Activated gamma-delta T cell (primary cell): ENCODE results near the gene FLAD1.

ENCODE experiments used
- DNase-seq: peaks from one replicate; lab custom pipeline; 2025; lab: John Stamatoyannopoulos, UW

Gene FLAD1

GRCh38 chr1:155016231-155016831, 33.2 kb downstream of the FLAD1 start:
- DNase-seq: no peak

- DNase-seq: peak; percentile 80
Measured at GRCh38 chr1:155017041-155017945, 34.1 kb downstream of the FLAD1 start.

GRCh38 chr1:155017946-155018316, 34.8 kb downstream of the FLAD1 start:
- DNase-seq: no peak

GRCh38 chr1:155018617-155019348, 35.6 kb downstream of the FLAD1 start:
- no peak for DNase-seq

GRCh38 chr1:155019377-155020245, 36.5 kb downstream of the FLAD1 start:
- DNase-seq: no peak

GRCh38 chr1:155022136-155022926, 39.2 kb downstream of the FLAD1 start:
- DNase-seq: no peak

- DNase-seq: no peak
Measured at GRCh38 chr1:155022927-155023236, 39.7 kb downstream of the FLAD1 start.

- no peak for DNase-seq
Measured at GRCh38 chr1:155023627-155024026, 40.5 kb downstream of the FLAD1 start.

- no peak for DNase-seq
Measured at GRCh38 chr1:155024315-155024714, 41.2 kb downstream of the FLAD1 start.

GRCh38 chr1:155026154-155026553, 43.0 kb downstream of the FLAD1 start:
- no peak for DNase-seq

GRCh38 chr1:155026588-155026987, 43.4 kb downstream of the FLAD1 start:
- DNase-seq: no peak

GRCh38 chr1:155029513-155030242, 46.5 kb downstream of the FLAD1 start:
- DNase-seq: no peak

GRCh38 chr1:155030243-155030795, 47.2 kb downstream of the FLAD1 start:
- DNase-seq: no peak

- DNase-seq: no peak
Measured at GRCh38 chr1:155030899-155031298, 47.8 kb downstream of the FLAD1 start.

GRCh38 chr1:155032886-155033285, 49.7 kb downstream of the FLAD1 start:
- no peak for DNase-seq

GRCh38 chr1:155033524-155033923, 50.4 kb downstream of the FLAD1 start, which contains the start of the genes DCST1 and DCST2:
TSS of gene DCST1 (plus strand) at chr1:155033824. CDS start at chr1:155034037, 213 bp downstream.
TSS of gene DCST2 (minus strand) at chr1:155033781. CDS start at chr1:155033701, 80 bp downstream.
- no peak for DNase-seq

GRCh38 chr1:155034318-155035208, 51.4 kb downstream of the FLAD1 start:
- DNase-seq: no peak

- DNase-seq: no peak
Measured at GRCh38 chr1:155035936-155036335, 52.8 kb downstream of the FLAD1 start.

- no peak for DNase-seq
Measured at GRCh38 chr1:155037043-155037442, 53.9 kb downstream of the FLAD1 start.
